HG02852 (cell line): ENCODE results near the gene STK31.
"Not testable (repeated sequence)": the region's sequence is repeated elsewhere in the genome, so short reads cannot be mapped to it uniquely, and the experiment has no call there.

ENCODE experiments used
- ATAC-seq: cut with Tn5 transposase; IDR thresholded peaks from one replicate; pipeline ENCODE4 v1.9.1; 2021; ENCODE audit warnings: mild to moderate bottlenecking, moderate library complexity; ENCODE audit not compliant: unreplicated experiment

Gene STK31

GRCh38 chr7:23712368-23713284 lies 2.6 kb downstream of the STK31 start:
- ATAC-seq: no peak

- ATAC-seq: no peak
These were observed 3.5 kb downstream of the STK31 start for GRCh38 chr7:23713285-23714149.

- no peak for ATAC-seq
These were observed 4.1 kb downstream of the STK31 start for GRCh38 chr7:23714150-23714464.

- ATAC-seq: no peak
These were observed 4.6 kb downstream of the STK31 start for GRCh38 chr7:23714579-23714978.

DNA sequence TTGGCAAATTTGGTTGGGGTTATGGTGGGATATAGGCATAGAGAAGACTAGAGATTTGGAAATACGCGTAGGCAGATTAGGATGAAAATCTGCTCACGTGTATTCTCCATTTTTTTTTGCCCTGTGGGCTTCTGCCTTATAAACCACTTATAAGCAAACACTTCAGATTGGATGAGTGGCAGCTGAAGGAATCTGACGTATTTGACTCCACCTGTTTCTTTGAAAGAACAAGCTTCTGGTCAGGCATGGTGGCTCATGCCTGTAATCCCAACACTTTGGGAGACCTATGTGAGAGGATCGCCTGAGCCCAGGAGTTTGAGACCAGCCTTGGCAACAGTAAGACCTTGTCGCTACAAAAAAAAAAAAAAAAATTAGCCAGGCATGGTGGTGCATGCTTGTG lies 5.1 kb downstream of the STK31 start:
- ATAC-seq: no peak

GRCh38 chr7:23717788-23718187 lies 7.8 kb downstream of the STK31 start:
- ATAC-seq: no peak

DNA sequence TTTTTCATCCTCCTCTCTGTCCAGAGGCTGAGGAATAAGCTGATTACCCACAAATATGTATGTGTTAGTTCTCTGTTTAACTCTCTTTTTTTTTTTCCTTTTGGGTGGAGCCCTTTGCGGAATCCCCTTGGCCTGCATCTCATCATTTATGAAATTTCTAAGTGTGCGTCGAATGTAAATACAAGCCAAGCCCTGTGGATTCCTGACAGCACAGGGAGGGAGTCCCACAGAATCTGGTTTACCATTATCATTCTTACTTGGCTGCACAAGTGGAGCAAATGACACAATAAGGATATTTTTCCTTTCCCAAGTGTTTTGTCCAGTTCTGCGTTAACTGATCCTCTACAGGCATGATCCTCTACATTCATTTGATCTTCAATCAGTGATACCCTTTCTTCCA lies 11.4 kb downstream of the STK31 start:
- no peak for ATAC-seq

DNA sequence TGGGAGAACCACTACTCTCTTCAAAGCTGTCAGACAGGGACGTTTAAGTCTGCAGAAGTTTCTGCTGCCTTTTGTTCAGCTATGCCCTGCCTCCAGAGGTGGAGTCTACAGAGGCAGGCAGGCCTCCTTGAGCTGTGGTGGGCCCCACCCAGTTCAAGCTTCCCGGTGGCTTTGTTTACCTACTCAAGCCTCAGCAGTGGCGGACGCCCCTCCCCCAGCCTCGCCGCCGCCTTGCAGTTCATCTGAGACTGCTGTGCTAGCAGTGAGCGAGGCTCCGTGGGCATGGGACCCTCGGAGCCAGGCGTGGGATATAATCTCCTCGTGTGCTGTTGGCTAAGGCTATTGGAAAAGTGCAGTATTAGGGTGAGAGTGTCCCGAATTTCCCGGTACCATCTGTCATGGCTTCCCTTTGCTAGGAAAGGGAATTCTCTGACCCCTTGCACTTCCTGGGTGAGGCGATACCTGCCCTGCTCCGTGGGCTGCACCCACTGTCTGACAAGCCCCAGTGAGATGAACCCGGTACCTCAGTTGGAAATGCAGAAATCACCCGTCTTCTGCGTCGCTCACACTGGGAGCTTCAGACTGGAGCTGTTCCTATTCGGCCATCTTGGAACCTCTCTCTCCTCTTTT lies 12.7 kb downstream of the STK31 start:
- not testable (repeated sequence) for ATAC-seq

GRCh38 chr7:23724113-23724512 lies 14.1 kb downstream of the STK31 start:
- ATAC-seq: not testable (repeated sequence)

DNA sequence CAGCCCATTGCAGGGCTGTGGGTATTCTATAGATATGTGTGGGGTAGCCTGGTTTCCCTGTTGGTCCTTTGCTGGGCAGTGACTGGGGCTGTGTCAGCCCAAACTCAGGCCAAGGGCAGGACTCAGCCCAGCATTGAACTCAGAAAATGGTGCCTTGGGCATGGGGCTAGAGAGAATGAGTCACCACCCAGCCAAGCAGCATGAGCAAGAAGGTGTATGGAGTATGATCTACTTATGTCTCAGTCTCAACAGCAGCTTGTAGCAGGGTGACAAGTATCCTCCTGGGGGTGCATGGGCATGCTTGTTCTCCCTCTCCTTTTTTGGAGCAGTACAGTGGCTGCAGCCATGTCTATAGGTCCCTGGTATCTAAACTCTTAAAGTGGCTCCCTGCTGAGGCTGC lies 32.0 kb downstream of the STK31 start:
- ATAC-seq: no peak

GRCh38 chr7:23743226-23743625 lies 33.2 kb downstream of the STK31 start:
- no peak for ATAC-seq

DNA sequence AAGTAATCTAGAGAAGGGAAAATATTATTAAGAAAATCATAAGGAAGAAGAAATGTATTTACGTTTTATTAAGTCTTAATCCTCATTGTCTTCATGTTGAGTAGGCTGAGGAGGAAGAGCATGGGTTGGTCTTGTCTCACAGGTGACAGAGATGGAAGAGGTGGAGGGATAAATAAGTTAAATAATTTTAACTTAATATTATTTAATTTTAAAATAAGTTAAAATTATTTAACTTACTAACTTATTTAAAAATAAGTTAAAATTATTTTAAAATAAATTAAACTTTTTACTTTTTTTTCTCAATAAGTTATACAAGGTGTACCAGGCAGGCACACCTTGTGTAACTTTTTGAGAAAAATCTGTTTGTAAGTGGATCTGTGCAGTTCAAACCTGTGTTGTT lies 36.6 kb downstream of the STK31 start:
- ATAC-seq: no peak

DNA sequence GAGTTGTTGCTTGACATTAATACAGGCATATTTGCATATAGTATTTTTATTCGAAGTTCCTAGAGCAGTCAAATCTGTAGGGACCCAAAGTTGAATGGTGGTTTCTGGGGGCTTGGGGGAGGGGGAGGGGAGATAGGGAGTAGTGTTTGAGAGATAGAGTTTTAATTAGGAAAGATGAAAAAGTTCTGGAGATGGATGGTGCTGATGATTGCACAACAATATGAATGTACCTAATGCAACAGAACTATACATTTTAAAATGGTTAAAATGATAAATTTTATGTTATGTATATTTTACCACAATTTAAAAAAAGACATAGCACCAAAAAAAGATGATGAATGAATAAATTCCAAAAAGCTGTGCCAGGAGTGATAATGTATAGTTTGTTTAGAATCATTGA lies 41.8 kb downstream of the STK31 start:
- ATAC-seq: no peak

- not testable (repeated sequence) for ATAC-seq
These were observed 48.8 kb downstream of the STK31 start for GRCh38 chr7:23758839-23759238.

- no peak for ATAC-seq
These were observed 49.8 kb downstream of the STK31 start for GRCh38 chr7:23759671-23760391.

- no peak for ATAC-seq
These were observed 55.9 kb downstream of the STK31 start for GRCh38 chr7:23765943-23766342.

DNA sequence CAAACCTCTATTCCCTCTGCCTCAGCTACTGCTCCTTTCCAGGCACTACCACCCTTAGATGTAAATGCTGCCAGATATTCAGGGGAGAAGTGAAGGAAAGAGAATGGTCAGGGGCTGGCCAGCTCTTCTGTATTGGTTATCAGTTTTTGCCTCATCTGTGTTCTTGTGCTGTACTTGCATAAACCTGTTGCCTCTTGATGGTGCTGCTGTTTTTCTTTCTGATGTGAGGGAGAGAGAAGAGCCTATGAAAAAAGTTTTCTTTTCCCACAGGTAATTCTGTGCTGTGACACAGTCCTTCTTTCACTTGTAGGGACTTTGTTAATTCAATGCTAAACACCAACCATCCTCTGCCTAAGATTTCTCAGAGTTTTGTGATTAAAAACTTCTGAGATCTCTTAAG lies 57.5 kb downstream of the STK31 start:
- ATAC-seq: no peak

- no peak for ATAC-seq
These were observed 58.0 kb downstream of the STK31 start for GRCh38 chr7:23768022-23768421.

- not testable (repeated sequence) for ATAC-seq
These were observed 69.3 kb downstream of the STK31 start for GRCh38 chr7:23779185-23779800.

DNA sequence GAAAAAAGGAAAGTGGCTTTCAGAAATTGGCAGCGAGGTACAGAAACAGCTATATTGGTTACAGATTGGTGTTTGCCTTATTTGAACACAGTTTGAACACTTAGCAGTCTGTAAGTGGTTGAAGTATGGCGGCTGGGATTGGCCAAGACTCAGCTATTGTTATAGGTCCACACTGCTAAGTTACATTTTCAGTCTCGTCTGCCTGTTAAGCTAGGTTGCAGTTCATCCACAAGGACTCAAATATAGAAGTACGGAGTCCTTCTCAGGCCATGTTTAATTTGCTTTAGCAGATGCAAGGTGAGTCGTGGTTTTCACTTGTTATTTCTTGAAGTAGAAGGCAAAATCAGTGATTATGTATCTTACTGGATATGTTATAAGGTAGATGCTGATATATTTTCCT lies 73.1 kb downstream of the STK31 start:
- ATAC-seq: no peak
